HG03095 (cell line): ENCODE results near the gene ZMAT5.

ENCODE experiments used
- ATAC-seq: cut with Tn5 transposase; IDR thresholded peaks from one replicate; pipeline ENCODE4 v1.9.1; 2021; ENCODE audit warnings: moderate library complexity; ENCODE audit not compliant: unreplicated experiment

ZMAT5 gene, protein sequence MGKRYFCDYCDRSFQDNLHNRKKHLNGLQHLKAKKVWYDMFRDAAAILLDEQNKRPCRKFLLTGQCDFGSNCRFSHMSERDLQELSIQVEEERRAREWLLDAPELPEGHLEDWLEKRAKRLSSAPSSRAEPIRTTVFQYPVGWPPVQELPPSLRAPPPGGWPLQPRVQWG

DNA sequence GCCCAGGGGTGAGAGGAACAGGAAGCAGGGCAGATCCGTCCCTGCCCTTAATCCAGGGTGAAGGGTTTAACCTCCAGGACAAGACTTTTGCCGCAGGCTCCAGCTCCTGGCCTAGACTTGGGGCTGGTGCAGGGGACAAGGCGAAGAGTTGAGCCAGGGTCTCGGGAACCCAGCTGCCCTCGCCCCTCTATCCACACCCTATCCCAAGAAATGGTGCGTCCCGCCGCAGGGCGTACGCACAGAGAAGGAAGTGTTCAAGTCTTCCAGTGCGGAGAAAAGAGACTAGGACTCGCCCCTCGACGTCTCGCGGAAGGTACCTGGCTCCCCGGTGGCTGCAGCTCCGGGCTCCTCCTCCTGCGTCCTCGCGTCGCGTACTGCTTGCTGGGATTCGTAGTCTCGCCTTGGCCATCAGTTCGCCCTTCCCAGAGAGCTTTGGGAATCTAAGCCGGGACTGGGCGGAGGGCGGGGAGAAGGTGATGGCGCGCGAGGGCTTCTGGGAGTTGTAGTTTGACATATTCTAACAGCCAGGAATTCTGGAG is at the start of gene ZMAT5:
TSS of gene ZMAT5 (minus strand) at position 376 of the 539 bp plus-strand sequence. CDS start 18,463 bp downstream, outside the sequence.
- ATAC-seq: peak; percentile 87

DNA sequence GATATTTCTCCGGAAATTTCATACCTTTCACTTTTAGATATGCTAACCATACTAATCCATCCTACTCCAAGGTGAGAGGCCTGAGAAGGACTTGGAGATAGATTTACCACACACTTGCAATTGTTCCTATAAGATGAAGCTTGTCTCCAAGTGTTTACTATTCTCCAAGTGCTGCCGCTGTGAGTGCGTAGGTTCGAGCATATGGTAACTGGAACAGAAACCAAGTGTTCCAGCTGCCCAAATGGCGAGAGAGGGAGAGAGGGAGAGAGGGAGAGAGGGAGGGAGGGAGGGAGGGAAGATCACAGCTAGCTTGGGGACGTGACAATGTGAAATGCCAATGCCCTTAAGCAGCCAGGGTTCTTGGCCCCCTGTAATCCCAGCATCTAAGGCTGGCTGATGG is 49.7 kb upstream of the ZMAT5 start:
- ATAC-seq: no peak

DNA sequence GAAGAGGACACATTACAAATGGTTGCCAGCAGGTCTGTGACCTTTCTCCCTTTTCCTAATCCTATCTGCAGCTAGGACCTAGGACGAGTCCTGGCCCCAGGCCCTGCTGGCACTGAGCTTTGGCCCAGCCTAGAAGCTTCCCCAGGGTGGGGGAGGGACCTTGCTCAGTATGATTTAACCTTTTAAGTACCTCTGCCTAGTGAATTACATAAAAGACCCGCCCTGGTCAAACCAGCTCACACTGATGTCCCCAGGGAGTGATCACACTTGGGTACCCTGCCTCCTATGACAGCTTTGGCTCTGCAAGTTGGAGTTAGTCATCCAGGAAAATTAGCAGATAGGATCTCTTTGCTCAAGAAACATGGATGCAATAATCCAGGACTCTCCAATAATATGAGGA is 49.3 kb upstream of the ZMAT5 start:
- no peak for ATAC-seq

DNA sequence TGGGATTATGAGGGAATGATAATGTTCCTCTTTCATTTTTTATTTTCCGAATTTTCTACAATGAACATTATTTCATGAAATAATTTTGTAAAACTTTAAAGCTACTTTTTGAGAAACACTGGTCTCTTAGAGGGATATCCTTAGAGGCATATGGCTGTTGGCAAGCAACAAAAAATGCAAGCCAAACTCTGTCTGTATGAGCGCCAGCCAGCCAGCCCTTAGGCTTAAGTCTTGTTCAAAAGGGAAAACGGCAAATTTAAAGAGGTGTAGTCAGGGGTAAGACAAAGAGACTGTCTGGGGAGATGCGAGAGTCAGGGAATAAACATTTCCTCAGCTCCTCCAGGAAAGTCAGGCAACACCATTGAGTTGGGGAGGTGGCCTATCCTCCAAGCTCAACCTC is 48.8 kb upstream of the ZMAT5 start:
- ATAC-seq: no peak

DNA sequence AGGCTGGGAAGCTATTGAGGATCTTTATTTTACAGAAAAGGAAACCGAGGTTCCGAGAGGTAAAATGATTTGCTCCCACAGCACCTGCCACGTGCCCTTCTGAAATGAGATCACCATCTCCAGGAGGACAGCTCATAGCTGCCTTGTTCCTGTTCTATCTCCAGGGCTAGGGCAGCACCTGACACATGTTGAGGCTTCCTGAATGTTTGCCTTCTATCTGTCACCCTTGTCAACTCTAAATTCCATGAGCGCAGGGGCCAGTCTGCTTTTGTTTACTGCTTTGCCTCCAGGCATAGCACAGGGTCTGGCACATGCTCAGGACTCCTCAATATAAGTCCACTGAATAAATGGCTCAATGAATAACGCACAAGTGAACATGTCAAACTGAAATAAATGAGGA is 47.2 kb upstream of the ZMAT5 start:
- ATAC-seq: no peak

DNA sequence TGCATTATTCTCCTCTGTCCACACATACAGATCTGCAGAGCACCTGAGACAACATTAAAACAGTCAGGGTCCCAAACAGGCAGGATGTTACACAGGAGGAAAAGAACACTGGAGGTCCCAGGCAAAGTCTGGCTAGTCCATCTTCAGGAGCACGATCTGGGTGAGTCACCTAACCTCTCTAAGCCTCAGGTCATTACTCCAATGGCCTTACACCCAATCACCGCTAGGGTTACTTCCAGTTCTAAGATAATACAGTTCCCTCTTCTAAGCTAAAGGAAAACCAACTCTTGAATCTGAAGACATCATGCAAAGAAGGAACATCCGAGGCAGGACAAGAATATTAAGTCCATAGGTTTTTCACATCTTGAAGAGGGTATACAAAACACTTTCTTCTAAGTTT is 46.8 kb upstream of the ZMAT5 start:
- no peak for ATAC-seq

DNA sequence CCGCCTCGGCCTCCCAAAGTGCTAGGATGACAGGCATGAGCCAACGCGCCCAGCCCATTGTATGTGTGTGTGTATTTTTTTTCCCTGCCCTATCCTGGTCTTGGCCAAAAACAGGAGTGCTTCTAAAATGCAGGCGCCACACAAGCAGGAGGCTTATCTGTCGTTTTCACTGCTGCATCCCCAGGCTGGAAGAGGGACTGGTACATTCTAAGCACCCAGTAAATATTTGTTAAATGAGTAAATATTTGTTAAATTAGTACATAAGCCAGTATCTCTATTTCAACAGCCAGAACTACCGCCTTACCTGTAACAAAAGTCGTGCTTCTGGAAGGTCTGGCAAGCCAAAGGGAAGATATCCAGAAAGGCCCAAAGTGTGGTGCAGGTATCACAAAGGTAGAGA is 46.3 kb upstream of the ZMAT5 start:
- ATAC-seq: no peak

DNA sequence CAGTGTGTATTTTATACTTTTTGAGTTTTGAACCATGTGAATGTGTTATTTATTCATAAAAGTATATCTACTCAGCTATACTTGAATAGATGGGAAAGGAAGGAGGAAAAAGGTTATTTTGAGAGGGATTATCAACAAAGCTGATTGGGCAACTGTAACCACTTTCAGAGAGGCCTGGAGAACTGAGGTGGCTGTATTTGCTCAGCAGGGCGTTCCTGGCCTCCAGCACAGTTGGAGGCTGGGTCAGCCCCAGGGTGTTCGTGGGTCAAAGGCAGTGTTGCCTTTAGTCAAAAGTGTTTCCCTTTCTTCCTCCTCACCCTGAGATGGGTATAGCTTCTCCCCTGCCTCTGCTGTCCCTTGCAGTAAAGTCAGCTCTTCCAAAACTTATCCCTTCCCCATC is 44.6 kb upstream of the ZMAT5 start:
- no peak for ATAC-seq

DNA sequence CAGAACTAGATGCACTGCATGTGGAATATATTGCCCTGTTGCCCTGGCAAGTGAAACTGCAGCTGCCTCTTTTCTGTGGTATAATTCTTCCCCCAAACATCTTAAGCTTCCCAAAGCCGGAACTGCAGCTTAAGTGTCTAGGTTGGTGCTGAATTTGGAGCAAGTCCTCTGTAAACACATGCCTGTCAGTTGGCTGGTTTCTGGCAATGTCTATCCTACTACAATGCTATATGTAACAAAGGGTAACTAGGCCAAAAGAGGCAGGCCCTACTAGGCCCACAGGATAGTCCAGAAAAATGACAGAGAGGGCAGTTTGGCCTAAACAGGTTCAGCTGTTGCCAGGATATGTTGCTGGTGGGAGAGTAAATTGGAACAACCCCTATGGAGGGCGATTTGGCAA is 43.4 kb upstream of the ZMAT5 start:
- no peak for ATAC-seq

DNA sequence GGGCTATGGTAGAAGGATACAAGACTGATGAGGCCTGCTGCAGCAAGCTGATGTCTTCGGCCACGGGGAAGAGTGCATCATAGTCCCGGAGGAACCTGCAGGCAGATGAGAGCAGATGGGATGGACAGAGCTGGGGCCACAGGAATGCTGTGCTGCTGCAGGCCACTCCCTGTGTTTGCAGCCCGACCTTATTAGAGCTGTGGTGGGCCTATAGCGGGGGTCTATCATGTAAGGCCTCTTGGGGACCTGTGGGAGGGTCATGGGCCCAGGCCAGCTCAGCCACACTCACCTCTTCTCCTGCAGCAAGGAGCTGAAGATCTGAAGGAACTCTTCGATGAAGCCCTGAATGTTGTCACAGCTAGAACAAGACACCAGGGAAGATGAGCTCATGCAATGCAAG is 39.4 kb upstream of the ZMAT5 start:
- no peak for ATAC-seq

DNA sequence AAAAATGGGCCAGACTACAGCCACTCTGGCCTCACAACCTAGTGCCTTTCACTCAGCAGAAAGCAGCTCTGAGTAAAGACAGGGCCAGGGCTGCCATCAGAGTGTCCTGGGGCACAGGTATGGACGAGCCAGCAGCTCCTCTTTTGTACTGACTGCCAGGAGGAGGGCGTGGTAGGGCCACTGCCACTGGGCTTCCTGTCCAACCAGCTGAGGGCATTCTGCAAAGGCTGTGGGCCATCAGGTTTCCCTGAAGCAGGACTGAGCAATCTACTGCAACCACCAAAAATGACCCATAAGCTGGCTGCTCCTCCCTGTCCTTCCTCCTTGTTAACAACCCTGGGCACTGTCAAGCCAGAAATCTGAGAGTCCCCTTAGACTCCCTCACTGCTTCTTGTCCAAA is 38.2 kb upstream of the ZMAT5 start:
- ATAC-seq: no peak

DNA sequence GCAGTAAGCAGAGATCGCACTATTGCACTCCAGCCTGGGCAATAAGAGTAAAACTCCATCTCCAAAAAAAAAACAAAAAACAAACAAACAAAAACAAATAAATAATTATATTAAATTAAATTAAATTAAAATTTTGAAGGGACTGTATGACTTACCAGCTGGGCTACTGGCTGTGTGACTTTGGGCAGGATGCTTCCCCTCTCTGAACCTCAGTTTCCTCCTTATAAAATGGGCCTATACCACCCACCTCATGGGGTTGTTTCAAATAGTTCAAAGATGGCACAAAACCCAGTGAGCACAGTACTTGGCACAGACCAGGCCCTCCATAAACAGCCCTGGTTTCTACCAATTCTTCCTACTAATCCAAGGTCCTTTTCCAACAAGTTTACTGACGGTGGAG is 36.4 kb upstream of the ZMAT5 start:
- ATAC-seq: no peak

DNA sequence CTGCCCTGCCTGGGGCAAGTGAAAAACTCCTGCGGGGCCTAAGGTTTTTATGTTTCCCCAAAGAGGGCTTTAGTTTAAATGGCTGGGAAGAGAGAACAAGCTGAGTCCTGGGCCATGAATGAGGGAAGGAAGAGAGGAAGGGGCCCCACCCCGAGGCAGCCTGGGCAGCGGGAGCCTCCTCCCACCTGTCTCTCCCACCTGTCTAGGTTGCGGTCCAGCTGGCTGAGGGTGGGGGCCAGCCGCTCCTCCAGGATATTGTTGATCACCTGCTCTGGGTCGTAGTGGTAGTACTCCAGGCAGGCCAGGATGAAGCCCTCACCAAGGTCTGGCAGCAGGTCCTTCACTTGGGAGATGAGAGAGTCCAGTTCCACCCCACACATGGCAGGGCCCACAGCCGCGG is 35.0 kb upstream of the ZMAT5 start:
- ATAC-seq: no peak

DNA sequence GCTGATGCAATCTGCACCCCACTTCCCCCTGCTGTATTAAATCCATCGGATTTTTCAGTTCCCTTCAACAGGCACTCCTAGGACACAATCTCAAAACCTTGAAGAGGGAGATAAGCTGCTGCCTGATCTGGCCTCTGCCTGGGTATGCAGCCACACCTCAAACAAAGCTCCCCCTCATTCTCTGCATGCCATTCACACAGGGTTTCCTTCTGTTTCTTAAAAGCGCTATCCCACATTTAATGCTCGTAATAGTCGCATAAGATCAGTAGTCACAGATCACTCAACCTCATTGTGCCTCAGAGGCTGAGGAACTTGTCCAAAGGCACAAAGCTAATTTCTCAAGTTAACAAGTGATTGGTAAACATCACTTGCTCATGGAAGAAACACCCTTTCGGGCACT is 34.3 kb upstream of the ZMAT5 start:
- no peak for ATAC-seq

DNA sequence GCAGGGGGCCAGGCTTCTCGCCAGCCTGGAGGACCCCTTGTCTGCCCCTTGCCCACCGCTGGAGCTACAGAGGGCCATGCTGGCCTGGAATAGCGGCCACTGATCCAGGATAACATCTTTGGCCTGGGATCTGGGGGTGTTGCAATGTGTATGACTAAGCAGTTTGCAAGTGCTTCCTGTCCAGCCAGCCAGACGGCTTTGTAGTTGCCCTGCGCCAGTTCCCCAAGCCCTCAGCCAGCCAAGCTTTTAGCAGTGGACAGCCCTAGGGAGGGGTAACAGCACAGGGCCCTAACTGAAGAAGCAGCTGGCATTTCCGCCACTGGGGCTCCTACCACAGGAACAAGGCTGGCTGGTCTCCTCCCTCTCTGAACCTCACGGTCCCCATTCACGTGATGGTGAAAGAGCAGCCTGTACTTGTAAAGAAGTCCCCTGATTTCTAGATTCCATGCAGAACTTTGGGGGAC is 32.4 kb upstream of the ZMAT5 start:
- ATAC-seq: no peak

DNA sequence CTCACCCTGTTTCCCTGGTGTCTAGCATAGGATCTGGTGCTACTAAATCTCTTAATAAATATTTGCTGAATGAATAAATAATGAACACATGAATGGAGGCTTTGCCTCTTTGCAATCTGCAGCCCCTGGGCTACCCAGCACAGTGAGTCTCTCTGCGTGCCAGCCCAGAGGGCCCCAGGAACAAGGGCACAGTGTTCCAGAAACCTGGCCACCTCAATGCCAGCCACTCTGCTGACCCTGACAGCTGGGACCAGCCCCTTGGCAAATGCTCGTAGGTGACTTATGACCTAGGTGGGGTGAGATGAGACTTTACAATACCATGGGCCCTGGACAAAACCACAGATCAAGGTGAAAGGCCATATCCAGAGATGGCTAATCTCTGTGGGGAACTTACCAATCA is 32.0 kb upstream of the ZMAT5 start:
- no peak for ATAC-seq

DNA sequence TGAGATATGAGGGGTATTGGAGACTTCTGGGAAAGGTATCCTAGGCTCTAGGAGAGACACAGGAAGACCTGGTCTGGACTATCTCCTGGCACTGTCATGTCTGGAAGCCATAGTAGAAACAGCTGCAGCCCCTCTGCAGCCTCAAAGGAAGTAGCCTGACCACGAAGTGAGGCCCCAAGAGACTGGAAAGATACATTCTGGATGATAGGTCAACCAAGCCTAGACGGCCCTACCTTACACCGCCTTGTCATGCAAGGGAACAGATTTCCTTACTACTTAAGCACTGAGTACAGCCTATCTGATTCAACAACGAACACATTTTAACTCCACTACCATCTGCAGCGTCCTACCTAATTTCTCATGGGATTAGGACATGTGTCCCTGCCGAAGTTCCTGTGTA is 31.5 kb upstream of the ZMAT5 start:
- ATAC-seq: no peak

DNA sequence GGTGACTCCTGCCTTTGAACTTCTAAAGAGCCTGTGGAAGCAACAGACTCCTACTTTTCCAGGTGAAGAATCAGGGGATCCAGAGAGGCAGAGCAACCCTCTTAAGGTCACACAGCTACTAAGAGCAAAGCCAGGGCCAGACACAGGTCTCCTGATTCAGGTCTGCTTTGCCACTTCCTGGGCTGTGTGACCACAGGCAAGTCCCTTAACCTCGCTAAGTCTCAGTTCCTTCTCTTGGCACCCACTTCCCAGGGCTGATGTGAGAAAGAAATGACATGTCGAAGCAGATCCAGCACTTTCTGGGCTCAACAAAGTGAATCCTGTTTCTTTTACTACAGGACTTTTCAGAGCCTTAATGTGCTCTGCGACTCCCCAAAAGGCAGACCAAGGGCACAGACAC is 30.5 kb upstream of the ZMAT5 start:
- ATAC-seq: no peak

DNA sequence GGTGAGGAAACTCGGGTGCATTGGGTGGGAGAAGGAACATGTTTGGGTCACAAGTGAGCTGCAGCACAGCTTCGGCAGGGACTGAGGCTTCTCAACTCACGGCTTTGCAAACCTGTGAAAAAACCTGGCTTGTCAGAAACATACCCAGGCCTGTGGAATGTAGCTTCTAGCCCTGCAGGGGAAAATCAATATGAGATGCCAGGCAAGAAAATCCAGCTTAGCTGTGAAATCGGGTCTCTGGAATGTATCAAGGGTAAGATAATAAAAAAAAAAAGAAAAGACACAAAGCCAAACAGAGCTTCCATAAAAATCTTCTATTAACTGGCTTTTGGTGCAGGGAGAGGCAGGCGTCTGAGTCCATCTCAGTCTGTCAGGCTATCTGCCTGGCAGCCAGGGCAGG is 28.9 kb upstream of the ZMAT5 start:
- no peak for ATAC-seq

DNA sequence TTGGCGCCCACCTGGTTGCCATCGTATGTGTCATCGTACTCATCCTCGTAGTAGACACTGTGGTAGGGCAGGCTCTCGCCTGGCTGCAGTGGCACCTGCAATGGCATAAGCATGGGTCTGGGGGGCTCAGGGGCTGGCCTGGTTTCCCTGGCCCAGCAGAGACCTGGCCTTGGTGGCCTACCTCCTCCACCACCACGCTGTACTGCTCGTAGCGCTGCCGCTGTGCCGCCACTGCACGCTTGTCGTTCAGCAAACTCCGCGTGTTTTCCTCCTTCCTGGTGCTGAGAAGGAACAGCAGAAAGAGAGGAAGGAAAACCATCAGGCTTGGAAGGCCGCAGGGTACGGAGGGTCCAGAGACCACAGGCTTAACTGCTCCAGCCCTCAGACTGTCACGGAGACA is 26.6 kb upstream of the ZMAT5 start:
- no peak for ATAC-seq

DNA sequence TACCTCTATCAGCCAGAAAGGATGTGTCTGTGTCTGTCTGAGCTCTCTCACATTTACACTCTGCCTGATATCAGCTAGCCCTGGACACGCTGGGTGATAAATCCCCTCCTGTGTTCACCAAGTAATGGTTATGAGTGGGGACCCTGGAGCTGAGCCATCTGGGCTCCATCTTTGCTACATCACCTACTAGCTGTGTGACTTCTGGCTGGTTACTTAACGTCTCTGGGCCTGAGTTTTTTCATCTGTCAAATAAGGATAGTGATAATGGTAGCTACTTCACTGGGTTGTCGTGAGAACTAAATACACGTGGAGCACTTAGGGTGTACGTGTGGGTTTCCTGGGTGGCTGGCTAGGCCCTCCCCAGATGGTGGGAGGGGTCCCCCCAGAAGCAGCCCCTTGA is 23.3 kb upstream of the ZMAT5 start:
- ATAC-seq: no peak

DNA sequence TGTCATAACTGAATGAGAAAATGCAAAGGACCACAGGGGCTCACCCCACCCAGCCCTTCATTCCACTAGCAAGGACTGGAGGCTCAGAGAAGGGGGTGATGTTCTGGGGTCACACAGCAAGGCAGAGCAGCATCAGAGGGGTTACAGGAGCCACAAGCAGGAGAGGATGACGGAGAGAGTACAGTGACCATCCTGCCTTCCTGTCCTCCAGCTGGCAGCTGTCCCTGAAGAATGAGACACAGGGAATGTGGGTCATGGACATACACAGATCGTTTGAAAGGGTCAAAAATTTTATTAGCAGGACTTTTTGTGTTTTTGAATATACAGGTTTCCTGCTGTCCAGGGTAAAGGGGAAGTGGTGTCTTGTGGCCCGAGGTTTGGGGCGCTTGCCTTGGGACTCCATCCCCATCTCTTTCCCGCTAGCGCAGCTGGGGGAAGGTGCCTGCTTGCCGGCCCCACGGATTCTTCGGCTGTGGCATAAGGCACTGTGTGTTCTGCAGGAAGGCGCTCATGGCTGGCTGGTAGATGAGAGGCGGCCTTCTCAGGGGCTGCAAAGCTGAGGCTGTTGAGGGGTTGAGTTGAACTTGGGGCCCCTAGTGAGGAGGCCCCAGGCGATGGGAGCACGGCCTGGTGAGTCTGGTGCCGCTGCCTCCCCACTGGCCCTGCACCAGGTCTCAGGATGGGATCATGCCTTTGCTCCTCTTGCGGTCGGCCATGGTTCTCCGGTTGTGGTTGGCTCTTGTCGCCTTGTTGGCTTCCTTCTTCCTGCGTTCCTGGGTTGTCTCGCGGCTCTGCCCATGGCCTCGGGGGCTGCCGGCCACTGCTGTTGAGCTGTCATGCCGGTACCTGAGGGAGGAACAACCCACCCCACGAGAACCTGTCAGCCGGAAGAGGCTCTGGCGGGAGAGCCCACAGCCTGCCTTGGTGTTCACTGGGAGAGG is 21.8 kb upstream of the ZMAT5 start:
- no peak for ATAC-seq
